ENCODE measurements around the gene SMPD4.
"Not testable (repeated sequence)": the region's sequence is repeated elsewhere in the genome, so short reads cannot be mapped to it uniquely, and the experiment has no call there.

SMPD4 gene, protein sequence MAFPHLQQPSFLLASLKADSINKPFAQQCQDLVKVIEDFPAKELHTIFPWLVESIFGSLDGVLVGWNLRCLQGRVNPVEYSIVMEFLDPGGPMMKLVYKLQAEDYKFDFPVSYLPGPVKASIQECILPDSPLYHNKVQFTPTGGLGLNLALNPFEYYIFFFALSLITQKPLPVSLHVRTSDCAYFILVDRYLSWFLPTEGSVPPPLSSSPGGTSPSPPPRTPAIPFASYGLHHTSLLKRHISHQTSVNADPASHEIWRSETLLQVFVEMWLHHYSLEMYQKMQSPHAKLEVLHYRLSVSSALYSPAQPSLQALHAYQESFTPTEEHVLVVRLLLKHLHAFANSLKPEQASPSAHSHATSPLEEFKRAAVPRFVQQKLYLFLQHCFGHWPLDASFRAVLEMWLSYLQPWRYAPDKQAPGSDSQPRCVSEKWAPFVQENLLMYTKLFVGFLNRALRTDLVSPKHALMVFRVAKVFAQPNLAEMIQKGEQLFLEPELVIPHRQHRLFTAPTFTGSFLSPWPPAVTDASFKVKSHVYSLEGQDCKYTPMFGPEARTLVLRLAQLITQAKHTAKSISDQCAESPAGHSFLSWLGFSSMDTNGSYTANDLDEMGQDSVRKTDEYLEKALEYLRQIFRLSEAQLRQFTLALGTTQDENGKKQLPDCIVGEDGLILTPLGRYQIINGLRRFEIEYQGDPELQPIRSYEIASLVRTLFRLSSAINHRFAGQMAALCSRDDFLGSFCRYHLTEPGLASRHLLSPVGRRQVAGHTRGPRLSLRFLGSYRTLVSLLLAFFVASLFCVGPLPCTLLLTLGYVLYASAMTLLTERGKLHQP

DNA sequence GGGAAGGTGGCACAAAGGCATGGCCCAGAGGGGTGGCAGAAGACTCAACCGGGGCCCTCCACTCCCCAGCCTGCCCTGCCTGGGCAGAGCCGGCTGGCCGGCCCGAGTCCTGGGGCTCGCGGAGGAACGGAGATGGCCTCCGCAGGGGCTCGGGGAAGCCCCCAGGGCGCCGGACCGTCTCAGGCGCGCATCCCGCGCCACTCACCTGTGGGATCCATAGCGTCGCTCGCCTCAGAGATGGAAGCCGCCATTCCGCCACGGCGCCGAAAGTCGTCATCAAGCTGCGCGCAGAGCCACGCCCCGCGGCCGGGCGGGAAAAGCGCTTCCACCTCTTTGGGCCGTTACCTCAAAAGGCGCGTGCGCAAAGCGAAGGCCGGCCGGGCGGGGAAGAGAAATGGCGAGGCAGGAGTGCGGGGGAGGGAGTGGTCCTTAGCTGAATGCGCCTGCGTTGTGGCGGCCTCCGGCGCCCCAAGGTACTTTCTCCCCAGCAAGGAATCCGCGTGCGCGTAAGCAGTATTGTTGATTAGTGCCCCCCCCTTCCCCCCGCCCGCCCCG is at the start of gene SMPD4:
Gene SMPD4 (minus strand): TSS at position 278 of the 555 bp plus-strand sequence. CDS start 5,010 bp downstream, outside the sequence.
- DNase-seq: peak; percentile 89

DNA sequence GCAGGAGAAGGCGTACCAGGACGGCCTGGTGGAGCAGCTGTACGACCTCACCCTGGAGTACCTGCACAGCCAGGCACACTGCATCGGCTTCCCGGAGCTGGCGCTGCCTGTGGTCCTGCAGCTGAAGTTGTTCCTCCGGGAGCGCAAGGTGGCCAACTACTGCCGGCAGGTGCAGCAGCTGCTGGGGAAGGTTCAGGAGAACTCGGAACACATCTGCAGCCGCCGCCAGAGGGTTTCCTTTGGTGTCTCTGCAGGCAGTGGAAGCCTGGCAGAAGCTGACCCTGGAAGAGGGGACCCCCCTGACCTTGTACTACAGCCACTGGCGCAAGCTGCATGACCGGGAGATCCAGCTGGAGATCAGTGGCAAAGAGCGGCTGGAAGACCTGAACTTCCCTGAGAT is 49.5 kb upstream of the SMPD4 start:
- DNase-seq: peak; percentile 18

DNA sequence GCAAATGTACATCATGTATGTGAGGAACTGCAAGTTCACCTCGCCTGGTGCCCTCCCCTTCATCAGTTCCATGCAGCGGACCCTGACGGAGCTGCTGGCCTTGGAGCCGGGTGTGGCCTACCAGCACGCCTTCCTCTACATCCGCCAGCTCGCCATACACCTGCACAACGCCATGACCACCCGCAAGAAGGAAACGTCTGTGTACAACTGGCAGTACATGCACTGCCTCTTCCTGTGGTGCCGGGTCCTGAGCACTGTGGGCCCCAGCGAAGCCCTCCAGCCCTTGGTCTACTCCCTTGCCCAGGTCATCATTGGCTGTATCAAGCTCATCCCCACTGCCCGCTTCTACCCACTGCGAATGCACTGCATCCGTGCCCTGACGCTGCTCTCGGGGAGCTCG is 49.0 kb upstream of the SMPD4 start:
- DNase-seq: not testable (repeated sequence)

DNA sequence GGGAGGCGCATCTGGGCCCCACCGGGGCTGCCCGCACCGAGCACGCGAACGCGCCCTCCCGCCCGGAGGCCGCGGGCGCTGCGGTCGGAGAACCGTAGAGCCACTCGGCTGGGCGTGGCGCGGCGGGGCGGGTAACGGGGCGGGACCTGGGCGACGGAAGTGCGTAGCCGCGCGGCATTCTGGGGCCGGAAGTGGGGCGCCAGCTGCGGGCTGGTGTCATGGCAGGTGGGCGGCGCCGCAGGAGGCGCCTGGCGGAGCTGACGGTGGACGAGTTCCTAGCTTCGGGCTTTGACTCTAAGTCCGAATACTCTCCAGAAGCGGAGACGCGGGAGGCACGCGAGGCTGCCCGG is 47.7 kb upstream of the SMPD4 start:
- DNase-seq: not testable (repeated sequence)

DNA sequence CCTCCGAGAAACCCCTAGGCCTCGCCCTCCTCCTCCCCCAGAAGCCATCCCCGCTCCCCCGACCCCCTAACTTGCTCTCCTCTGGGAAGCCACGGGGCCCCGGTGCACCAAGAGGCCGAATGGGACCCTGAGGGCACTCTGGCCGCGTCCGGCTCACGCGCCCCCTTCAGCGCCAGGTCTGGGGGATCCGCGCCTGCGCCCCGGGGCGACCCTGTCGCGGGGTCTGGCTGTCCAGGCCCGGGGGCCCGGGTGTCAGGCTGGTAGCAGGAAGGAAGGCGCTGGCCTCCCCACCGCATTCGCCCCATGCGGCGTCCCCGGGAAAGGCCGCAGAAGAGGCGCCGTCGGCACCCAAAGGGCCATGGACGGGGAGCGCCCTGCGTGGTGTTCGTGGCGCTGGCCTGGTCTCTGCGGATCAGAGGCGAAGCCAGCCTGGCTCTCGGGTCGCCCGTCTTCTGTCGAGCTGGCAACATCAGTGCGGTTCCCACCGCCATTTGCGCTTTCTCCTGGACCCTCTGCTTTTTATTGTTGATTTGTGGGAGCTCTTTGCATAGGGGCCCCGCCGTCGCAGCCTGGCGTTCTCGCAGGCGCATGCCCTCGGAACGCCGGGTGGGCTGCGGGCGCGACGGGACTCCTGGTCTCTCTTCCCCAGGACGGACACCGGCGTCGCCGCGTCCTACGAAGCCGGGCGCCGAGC is 47.2 kb upstream of the SMPD4 start:
- DNase-seq: not testable (repeated sequence)

DNA sequence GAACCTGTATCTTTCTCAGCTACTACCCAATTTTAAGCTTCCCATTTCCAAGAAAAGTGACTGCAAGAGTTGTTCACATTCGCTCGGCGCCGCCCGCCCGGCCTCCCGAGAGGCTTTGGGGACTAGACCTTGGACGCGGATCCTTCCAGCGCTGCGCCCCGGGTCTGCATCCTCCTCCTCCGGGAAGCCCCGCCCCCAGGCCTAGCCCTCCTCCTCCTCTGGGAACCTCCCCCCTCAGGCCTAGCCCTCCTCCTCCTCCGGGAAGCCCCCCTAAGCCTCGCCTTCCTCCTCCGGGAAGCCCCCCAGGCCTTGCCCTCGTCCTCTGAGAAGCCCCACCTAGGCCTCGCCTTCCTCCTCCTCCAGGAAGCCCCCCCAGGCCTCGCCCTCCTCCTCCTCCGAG is 46.6 kb upstream of the SMPD4 start:
- not testable (repeated sequence) for DNase-seq

DNA sequence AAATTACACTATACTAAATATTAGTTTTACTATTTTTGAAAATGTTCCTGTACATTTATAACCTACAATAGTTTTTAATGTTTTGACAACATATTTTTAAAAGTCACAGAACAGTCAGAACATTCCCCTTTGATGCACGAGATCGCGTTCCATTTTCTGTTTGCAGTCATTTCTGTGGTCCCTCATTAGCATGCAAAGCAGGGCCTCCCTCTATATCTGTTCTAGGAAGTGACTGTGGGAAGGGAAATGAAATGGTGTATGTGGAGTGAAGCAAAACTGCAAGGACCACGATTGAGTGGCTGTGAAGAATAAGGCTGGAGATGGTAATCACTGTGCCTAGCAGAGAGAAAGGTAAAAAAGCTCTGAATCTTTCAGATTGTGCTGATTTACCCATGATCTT is 41.1 kb upstream of the SMPD4 start:
- not testable (repeated sequence) for DNase-seq

DNA sequence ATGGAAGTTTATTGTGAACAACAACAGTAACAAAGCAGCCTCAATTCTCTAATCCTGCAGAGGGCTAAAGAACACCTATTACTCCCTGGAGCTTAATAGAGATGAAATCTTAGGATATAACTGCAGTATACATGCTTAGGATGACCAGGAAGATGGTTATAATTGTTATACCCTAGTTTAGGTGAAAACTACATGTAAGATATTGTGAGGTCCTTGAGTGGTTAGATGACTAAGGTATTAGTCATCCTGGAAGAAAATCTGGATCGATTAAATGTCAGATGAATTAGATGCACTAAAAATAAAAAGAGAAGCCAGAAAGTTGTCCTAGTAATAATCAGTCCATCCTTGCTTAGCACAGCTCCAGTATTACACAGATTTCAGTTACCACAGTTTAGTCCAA is 39.1 kb upstream of the SMPD4 start:
- DNase-seq: not testable (repeated sequence)

DNA sequence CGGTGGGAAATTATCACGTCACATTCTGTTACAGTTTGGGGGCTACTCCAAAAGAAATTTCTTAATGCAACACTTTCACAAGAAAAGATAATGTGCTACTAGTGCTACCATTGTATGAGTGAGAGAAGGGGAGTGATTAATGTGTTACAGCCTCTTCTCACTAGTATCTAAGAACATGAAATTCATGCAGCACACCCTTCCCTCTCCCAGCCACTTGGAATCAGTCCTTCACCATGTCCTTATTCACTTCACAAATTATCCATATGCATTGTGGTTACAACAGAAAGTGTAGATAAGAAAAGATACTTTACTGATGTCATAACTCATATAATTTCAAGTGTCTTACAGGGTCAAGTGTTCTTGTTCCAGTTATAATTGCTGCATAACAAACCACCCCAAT is 37.7 kb upstream of the SMPD4 start:
- DNase-seq: not testable (repeated sequence)

DNA sequence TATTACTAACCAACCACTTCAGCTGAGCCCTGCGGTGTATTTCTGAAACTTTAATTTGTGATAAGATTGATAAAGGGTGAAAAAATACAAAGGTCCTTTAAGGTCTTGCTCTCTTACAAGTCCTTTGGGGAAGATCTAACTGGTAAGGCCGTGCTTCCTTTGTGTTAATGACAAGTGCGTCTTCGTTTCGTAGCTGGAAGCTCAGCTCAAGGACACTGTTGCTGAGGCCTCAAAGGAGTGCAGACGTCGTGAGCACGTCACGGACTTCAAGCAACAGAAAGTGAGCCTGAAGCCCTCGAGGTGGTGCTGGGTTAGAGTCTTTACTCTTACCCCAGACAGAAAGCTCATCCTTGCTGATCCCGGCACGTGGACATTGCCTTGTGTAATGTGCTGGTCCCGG is 25.6 kb upstream of the SMPD4 start:
- not testable (repeated sequence) for DNase-seq

DNA sequence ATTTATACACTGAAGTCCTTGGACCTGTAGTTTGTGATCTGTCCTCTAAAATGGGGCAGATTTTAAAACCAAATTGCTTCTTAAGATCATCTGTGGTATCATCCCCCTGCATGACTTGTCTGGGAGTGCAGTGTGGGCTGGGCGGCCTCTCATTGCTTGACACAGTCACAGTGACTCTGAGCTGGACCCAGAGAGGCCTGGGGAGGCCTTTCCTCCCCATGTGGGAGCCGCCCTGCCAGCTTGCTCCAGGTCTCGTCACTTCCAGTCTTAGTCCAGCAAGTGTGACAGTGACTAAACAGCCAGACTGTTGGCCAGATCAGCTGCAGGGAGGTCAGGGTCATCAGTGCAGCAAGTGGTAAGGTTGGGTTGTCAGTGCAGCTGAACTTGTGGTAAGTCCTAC is 21.7 kb upstream of the SMPD4 start:
- not testable (repeated sequence) for DNase-seq

DNA sequence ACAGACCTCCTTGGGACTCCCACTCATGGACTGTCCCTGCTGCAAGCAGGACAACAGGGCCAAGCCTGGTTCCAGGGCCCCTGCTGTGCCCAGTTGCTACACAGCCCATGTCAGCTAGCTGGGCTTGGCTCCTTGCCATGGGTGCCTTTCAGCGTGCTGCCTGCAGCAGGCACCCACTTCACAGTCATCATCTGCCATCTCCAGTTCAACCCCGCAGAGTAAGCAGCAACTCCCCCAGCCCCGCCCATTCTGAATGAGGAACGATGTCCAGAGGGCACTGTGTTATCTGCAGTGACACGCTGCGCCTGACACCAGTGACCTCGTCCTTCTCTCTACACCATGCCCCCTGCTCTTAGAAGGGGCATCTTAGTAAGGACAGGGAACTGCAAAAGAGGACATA is 21.1 kb upstream of the SMPD4 start:
- DNase-seq: not testable (repeated sequence)

DNA sequence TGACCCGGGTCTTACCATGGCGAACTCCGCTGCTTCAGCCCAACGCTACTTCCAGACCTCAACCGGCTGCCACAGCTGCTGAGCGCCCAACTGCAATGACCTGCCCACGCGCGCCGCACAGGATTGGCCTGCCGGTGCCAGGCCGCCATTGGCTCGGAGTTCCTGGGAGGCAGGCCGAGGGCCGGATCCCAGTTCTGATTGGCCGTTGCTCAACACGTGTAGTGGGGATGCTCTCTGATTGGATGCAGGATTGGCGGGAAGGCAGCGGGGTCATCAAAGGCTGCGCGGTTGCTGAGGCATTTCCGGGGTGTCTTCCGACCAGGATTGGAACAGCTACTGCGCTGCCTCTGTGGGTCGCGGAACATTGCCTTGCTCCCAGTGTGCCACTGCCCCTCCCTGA is 16.9 kb upstream of the SMPD4 start, which contains the start of gene TUBA3E:
Gene TUBA3E (minus strand): TSS at position 97 of the 400 bp plus-strand sequence. CDS start 79 bp downstream, at position 18.
- no peak for DNase-seq

DNA sequence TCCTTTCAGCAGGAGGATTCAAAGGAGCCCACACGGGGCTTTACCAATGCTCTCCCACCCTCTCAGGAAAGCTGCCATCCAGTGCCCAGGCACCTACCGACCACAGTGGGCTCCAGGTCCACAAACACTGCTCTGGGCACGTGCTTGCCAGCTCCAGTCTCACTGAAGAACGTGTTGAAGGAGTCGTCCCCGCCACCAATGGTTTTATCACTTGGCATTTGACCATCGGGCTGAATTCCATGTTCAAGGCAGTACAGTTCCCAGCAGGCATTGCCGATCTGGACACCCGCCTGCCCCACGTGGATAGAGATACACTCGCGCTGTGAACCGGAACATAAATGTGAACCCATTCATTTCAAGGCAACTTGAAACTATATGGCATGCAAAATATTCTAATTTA is 14.7 kb upstream of the SMPD4 start:
- not testable (repeated sequence) for DNase-seq

DNA sequence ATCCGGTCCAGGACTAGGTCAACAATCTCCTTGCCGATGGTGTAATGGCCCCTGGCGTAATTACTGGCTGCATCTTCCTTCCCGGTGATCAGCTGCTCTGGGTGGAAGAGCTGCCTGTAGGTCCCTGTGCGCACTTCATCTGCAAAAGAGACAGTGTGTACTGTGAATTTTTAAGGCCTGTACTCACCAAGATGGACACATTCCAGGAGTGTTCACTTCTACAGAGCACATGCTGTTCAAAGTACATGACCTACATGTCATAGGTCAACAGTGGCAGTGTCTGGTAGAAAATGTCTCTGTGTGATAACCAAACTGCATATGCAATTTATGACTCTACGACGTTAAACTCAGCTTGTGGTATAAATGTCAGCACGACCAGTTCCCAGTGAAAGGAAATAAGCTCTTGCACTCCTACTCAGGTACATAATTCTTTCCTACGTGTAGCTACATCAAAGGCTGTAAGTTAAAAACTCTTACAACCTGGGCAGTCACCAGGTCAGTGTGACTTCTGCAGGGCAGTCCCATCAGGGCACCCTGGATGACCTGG is 13.8 kb upstream of the SMPD4 start:
- not testable (repeated sequence) for DNase-seq

DNA sequence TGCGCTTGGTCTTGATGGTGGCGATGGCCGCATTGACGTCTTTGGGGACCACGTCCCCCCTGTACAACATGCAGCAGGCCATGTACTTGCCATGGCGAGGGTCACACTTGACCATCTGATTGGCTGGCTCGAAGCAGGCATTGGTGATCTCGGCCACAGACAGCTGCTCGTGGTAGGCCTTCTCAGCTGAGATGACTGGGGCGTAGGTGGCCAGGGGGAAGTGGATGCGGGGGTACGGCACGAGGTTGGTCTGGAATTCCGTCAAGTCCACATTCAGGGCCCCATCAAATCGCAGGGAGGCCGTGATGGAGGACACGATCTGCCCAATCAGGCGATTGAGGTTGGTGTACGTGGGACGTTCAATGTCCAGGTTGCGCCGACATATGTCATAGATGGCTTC is 12.4 kb upstream of the SMPD4 start:
- not testable (repeated sequence) for DNase-seq

DNA sequence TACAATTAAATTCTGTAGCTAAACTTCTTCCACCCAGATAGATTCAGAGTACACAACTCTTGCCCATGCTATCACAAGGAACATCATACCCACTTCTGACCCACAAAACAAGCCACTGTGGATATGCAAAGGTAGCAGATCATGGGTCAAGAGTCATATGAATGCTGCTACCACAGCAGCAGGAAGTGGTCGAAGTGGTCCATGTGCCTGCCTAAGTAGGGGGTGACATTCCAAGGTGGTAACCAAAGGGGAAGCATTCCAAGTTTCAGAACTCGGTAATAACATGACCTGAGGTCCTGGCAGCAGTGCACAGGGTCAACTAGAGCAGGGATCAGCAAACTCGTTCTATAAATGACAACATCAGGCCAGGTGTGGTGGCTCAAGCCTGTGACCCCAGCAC is 11.0 kb upstream of the SMPD4 start:
- DNase-seq: not testable (repeated sequence)

DNA sequence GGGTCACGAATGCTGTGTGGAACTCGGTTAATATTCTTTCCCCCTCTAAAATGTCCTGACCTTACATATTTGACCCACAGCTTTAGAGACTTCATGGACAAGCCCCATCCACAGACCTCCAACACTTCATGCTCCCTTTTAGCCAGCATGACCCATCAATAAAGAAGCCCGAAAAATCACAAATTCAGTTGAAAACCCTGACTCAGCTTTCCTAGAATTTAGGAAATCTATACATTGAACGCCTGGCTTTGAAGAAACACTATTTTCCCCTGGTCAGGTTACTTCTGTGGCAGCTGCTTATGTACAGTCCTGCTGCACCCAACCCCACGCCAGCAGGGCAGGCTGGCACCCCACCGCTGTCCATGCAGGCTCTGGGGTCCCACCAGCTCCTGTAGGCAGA is 9.9 kb upstream of the SMPD4 start:
- DNase-seq: not testable (repeated sequence)

DNA sequence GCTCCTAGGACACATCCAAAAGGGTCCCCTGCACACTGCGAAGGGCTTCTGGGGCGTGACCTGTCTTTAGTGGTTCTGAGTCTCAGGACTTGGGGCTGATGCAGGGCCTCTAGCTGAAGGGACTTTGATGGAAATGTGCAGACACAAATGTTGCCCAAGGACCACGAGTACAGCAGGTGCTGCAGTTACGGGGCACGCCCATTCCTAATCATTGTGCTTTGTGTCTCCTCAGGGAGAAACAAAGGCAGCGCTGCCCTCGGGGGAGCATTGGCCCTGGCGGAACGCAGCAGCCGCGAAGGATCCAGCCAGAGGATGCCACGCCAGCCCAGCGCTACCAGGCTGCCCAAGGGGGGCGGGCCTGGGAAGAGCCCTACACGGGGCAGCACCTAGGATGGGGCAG is 8.8 kb upstream of the SMPD4 start:
- no peak for DNase-seq

DNA sequence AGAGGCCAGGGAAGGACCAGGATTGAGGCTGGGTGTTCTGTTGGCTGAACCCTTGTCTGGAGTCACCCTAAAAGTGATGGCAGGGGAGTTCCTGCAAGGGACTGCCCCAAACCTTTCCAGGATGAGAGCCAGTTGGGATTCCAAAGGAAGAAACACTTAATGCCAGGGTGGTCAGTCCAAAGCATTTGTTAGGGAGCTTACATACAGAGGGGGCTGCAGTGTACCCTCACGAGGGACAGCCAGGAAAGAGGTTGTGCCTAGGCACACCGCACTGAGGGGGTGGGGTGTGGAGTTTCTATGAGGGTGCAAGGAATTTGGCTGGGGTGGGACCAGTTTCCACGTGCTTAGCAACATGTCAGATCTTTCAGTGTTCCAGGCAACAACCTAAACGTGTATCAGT is 7.6 kb upstream of the SMPD4 start:
- not testable (repeated sequence) for DNase-seq

DNA sequence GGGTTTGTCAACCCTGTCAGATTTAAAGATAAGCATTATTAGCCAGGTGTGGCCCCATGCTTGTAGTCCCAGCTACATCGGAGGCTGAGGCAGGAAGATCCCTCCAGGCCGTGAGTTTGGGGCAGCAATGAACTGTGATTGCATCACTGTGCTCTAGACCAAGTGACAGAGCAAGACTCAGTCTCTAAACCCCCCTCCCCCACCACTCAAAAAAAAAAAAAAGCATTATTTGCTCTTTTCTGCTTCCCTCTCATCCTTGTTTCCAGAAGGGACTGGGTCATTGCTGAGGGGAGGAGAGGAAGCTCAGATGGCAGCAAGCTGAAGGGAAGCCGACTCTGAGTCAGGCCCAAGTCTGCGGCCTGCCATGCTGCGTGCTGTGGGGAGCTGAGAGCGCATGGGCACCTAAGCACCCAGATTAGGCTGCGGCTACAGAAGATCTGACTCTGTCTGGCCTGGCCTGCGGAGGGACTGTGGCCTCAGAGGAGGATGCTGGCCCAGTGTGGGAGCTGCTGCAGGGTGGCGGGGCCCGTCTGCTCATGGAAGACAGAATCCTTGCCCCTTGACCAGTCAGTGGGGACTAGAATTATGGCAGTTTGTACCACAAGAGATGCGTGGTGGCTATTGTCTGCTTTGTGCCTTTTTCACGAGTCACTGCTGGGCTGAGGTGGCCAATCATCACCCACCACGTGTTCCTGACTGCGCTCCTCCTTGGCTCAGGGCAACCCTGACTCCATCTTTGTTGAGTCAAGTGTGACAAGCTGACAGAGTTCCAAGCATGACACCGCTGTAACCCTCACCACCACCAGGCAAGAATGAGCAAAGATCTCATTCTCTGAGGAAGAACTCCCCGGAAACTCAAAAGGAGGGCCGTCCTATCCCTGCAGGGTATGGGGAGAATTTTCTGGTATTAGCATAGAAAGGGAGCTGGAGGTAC is 6.7 kb upstream of the SMPD4 start:
- peak; percentile 32 for DNase-seq

Data from DMS53 (cell line).